Neural progenitor cell (in vitro differentiated cells): ENCODE measurements around the gene MRPL19. TPM values are rescaled to one million over a fixed set of nuclear protein-coding genes. Genes with fewer than 3 reads are reported as not detected.

Experiments used
- DNase-seq: peaks from one replicate; pipeline ENCODE4 v3.0.0-alpha.2; 2016; ENCODE audit warnings: low spot score
- H2AFZ ChIP-seq: fragments of 200-600 bp; sonication (generic); replicated peaks from 2 replicates; pipeline ENCODE4 v1.6.1; 2016; ENCODE audit warnings: antibody characterized with exemption
- H3F3A ChIP-seq: fragments of 200-600 bp; sonication (generic); 2 replicates; pipeline ENCODE4 v1.6.1; 2016; ENCODE audit warnings: antibody characterized with exemption, low read depth
- H3K27ac ChIP-seq: fragments of 200-600 bp; sonication (generic); 2 replicates; pipeline ENCODE4 v1.5.1; 2016; ENCODE audit warnings: mild to moderate bottlenecking
- H3K27me3 ChIP-seq: fragments of 200-600 bp; sonication (generic); 2 replicates; pipeline ENCODE4 v1.6.1; 2016; ENCODE audit warnings: mild to moderate bottlenecking, moderate library complexity
- H3K36me3 ChIP-seq: fragments of 200-600 bp; sonication (generic); 2 replicates; pipeline ENCODE4 v1.5.1; 2016
- H3K4me1 ChIP-seq: fragments of 200-600 bp; sonication (generic); 2 replicates; pipeline ENCODE4 v1.6.1; 2016; ENCODE audit warnings: mixed run types
- H3K4me2 ChIP-seq: fragments of 200-600 bp; sonication (generic); 2 replicates; pipeline ENCODE4 v1.6.1; 2016
- H3K4me3 ChIP-seq: fragments of 200-600 bp; sonication (generic); 2 replicates; pipeline ENCODE4 v1.5.1; 2016
- H3K79me2 ChIP-seq: fragments of 200-600 bp; sonication (generic); 2 replicates; pipeline ENCODE4 v1.6.1; 2016; ENCODE audit warnings: low read depth
- H3K9ac ChIP-seq: fragments of 200-600 bp; sonication (generic); 2 replicates; pipeline ENCODE4 v1.6.1; 2016
- H3K9me3 ChIP-seq: fragments of 200-600 bp; sonication (generic); 2 replicates; pipeline ENCODE4 v1.5.1; 2016; ENCODE audit warnings: low read depth
- H4K20me1 ChIP-seq: fragments of 200-600 bp; sonication (generic); 2 replicates; pipeline ENCODE4 v1.6.1; 2016; ENCODE audit warnings: low read depth
- H3K27ac Mint-ChIP-seq: 3 replicates; pipeline ENCODE4 v1.8.0; 2021; ENCODE audit warnings: mixed read lengths
- H3K27me3 Mint-ChIP-seq: 2 replicates; pipeline ENCODE4 v1.8.0; 2022; ENCODE audit warnings: low read depth, mild to moderate bottlenecking, inconsistent platforms, moderate library complexity, mixed read lengths; ENCODE audit not compliant: insufficient read depth
- H3K36me3 Mint-ChIP-seq: 3 replicates; pipeline ENCODE4 v1.8.0; 2021; ENCODE audit warnings: mixed read lengths
- H3K4me1 Mint-ChIP-seq: 3 replicates; pipeline ENCODE4 v1.8.0; 2021; ENCODE audit warnings: mixed read lengths
- H3K4me3 Mint-ChIP-seq: 3 replicates; pipeline ENCODE4 v1.8.0; 2021; ENCODE audit warnings: mild to moderate bottlenecking, moderate library complexity, mixed read lengths
- H3K9me3 Mint-ChIP-seq: 3 replicates; pipeline ENCODE4 v1.8.0; 2020; ENCODE audit warnings: mixed read lengths
- CTCF ChIP-seq: fragments of 200-600 bp; sonication (generic); IDR thresholded peaks from 2 replicates; pipeline ENCODE4 v1.5.1; 2017; ENCODE audit warnings: antibody characterized with exemption, mild to moderate bottlenecking
- EZH2 ChIP-seq: fragments of 200-600 bp; sonication (generic); IDR thresholded peaks from 2 replicates; pipeline ENCODE4 v1.6.1; 2017; ENCODE audit warnings: antibody characterized with exemption, mild to moderate bottlenecking, moderate library complexity
- EZH2phosphoT487 ChIP-seq: fragments of 200-600 bp; sonication (generic); IDR thresholded peaks from 2 replicates; pipeline ENCODE4 v1.6.1; 2017; ENCODE audit warnings: antibody characterized with exemption
- total RNA-seq: library from RNA; depleted of rRNA; stranded (reverse); fragments of >200 nt; gene quantifications from 2 replicates; pipeline ENCODE4 v1.2.3, GENCODE V29; 2015; ENCODE audit warnings: low replicate concordance

Gene MRPL19
- total RNA-seq, 1 donor from 2014 or later = 80.4 TPM

- Histone ChIP-seq H3K27me3 (no peaks in the 10 kb centered on the region), H3K4me2 (no peak overlapping the region), H3K27ac (no peak overlapping the region), H3K36me3 (no peaks in the 10 kb centered on the region), H3K9me3 (no peaks in the 10 kb centered on the region), H3K9ac (no peak overlapping the region), H3K79me2 (no peaks in the 10 kb centered on the region), H3K4me3 (no peak overlapping the region), H3K4me1 (no peaks in the 10 kb centered on the region), H3F3A (no peaks in the 10 kb centered on the region), H2AFZ (no peak overlapping the region), H4K20me1 (no peaks in the 10 kb centered on the region)
- DNase-seq = no peak
- Mint-ChIP-seq H3K27me3 (no peaks in the 10 kb centered on the region), H3K9me3 (peaks cover 4% of the 10 kb centered on the region), H3K4me1 (no peaks in the 10 kb centered on the region), H3K4me3 (no peak overlapping the region), H3K27ac (no peak overlapping the region), H3K36me3 (no peaks in the 10 kb centered on the region)
- no peak for TF ChIP-seq EZH2
- no peak for TF ChIP-seq CTCF
- no peak for TF ChIP-seq EZH2phosphoT487
These were observed 26.4 kb upstream of the MRPL19 start for GRCh38 chr2:75619956-75620740.

- Histone ChIP-seq H3F3A (no peaks in the 10 kb centered on the region), H4K20me1 (no peaks in the 10 kb centered on the region), H3K27ac (no peak overlapping the region), H3K4me2 (no peak overlapping the region), H3K4me3 (no peak overlapping the region), H2AFZ (no peak overlapping the region), H3K9ac (no peak overlapping the region), H3K36me3 (no peaks in the 10 kb centered on the region), H3K27me3 (no peaks in the 10 kb centered on the region), H3K4me1 (no peaks in the 10 kb centered on the region), H3K79me2 (no peaks in the 10 kb centered on the region), H3K9me3 (no peaks in the 10 kb centered on the region)
- H3K27ac Mint-ChIP-seq = no peak overlapping the region
- H3K4me3 Mint-ChIP-seq = no peak overlapping the region
- H3K9me3 Mint-ChIP-seq = peaks cover 4% of the 10 kb centered on the region
- TF ChIP-seq EZH2phosphoT487 = no peak
- no peak for TF ChIP-seq EZH2
- no peaks in the 10 kb centered on the region for H3K27me3 Mint-ChIP-seq
- no peaks in the 10 kb centered on the region for H3K36me3 Mint-ChIP-seq
- DNase-seq = no peak
- H3K4me1 Mint-ChIP-seq = peaks cover under 1% of the 10 kb centered on the region
These were observed 25.4 kb upstream of the MRPL19 start for GRCh38 chr2:75621228-75621627.

GRCh38 chr2:75622500-75622899 is 24.1 kb upstream of the MRPL19 start:
- H3K27ac Mint-ChIP-seq = no peak overlapping the region
- peaks cover 4% of the 10 kb centered on the region for H3K4me1 Mint-ChIP-seq
- no peaks in the 10 kb centered on the region for H3K36me3 Mint-ChIP-seq
- Histone ChIP-seq H3K79me2 (no peaks in the 10 kb centered on the region), H3F3A (no peaks in the 10 kb centered on the region), H3K9me3 (no peaks in the 10 kb centered on the region), H3K27me3 (no peaks in the 10 kb centered on the region), H4K20me1 (no peaks in the 10 kb centered on the region), H3K27ac (no peak overlapping the region), H3K4me1 (no peaks in the 10 kb centered on the region), H2AFZ (no peak overlapping the region), H3K9ac (no peak overlapping the region), H3K4me2 (no peak overlapping the region), H3K4me3 (no peak overlapping the region), H3K36me3 (no peaks in the 10 kb centered on the region)
- TF ChIP-seq EZH2 (no peak), CTCF (no peak), EZH2phosphoT487 (no peak)
- H3K9me3 Mint-ChIP-seq = no peaks in the 10 kb centered on the region
- H3K27me3 Mint-ChIP-seq = no peaks in the 10 kb centered on the region
- H3K4me3 Mint-ChIP-seq = no peak overlapping the region
- no peak for DNase-seq

GRCh38 chr2:75622929-75623328 is 23.7 kb upstream of the MRPL19 start:
- Histone ChIP-seq H3K4me1 (no peaks in the 10 kb centered on the region), H3K9me3 (no peaks in the 10 kb centered on the region), H3K27me3 (no peaks in the 10 kb centered on the region), H3K79me2 (no peaks in the 10 kb centered on the region), H3K9ac (no peak overlapping the region), H3K36me3 (no peaks in the 10 kb centered on the region), H4K20me1 (no peaks in the 10 kb centered on the region), H3K4me3 (no peak overlapping the region), H2AFZ (no peak overlapping the region), H3K4me2 (no peak overlapping the region), H3K27ac (no peak overlapping the region), H3F3A (no peaks in the 10 kb centered on the region)
- no peak for DNase-seq
- no peak overlapping the region for H3K4me3 Mint-ChIP-seq
- peaks cover 4% of the 10 kb centered on the region for H3K4me1 Mint-ChIP-seq
- no peaks in the 10 kb centered on the region for H3K27me3 Mint-ChIP-seq
- H3K27ac Mint-ChIP-seq = no peak overlapping the region
- H3K9me3 Mint-ChIP-seq = no peaks in the 10 kb centered on the region
- TF ChIP-seq EZH2phosphoT487 = no peak
- no peak for TF ChIP-seq EZH2
- no peak for TF ChIP-seq CTCF
- no peaks in the 10 kb centered on the region for H3K36me3 Mint-ChIP-seq
